ENCODE data around the gene LYL1.

Gene LYL1

GRCh38 chr19:13063461-13064091, 39.1 kb downstream of the LYL1 start:
- Histone ChIP-seq H3K27me3 (ENCODE audit: low read depth, low read length) (0 out of 2 replicates have a peak, but pooled peaks cover 15% of the 10 kb centered on the region), H3K9ac (ENCODE audit: low read length) (no peak overlapping the region), H3K9me3 (ENCODE audit: insufficient read depth, low read length) (no peaks in the 10 kb centered on the region), H3K36me3 (replicated peaks; ENCODE audit: low read depth, low read length) (no peaks in the 10 kb centered on the region), H3K4me3 (ENCODE audit: low read length) (no peak overlapping the region), H3K27ac (ENCODE audit: low read length) (no peak overlapping the region), H2AFZ (ENCODE audit: low read depth, low read length) (no peak overlapping the region), H3K79me2 (ENCODE audit: low read length) (no peaks in the 10 kb centered on the region), H4K20me1 (ENCODE audit: insufficient read depth, low read length) (no peaks in the 10 kb centered on the region), H3K4me2 (ENCODE audit: low read length) (no peak overlapping the region), H3K4me1 (ENCODE audit: low read length) (peaks cover 21% of the 10 kb centered on the region)
- no peak for TF ChIP-seq EZH2phosphoT487 (IDR thresholded peaks at IDR 0.05; ENCODE audit: low read depth)
- no peak for TF ChIP-seq CTCF (IDR thresholded peaks at IDR 0.05; ENCODE audit: low read depth, low read length)

GRCh38 chr19:13062317-13062716, 40.3 kb downstream of the LYL1 start:
- H3K79me2 ChIP-seq (ENCODE audit: low read length): no peaks in the 10 kb centered on the region
- H2AFZ ChIP-seq (ENCODE audit: low read depth, low read length): no peak overlapping the region
- no peak overlapping the region for H3K9ac ChIP-seq (ENCODE audit: low read length)
- H3K4me1 ChIP-seq (ENCODE audit: low read length): peaks cover 21% of the 10 kb centered on the region
- no peak overlapping the region for H3K4me3 ChIP-seq (ENCODE audit: low read length)
- H3K4me2 ChIP-seq (ENCODE audit: low read length): peak overlapping the region; percentile 10; the same call in 1 of the 2 replicates
- H3K9me3 ChIP-seq (ENCODE audit: insufficient read depth, low read length): no peaks in the 10 kb centered on the region
- H4K20me1 ChIP-seq (ENCODE audit: insufficient read depth, low read length): no peaks in the 10 kb centered on the region
- no peak overlapping the region for H3K27ac ChIP-seq (ENCODE audit: low read length)
- no peak for TF ChIP-seq EZH2phosphoT487 (IDR thresholded peaks at IDR 0.05; ENCODE audit: low read depth)
- no peaks in the 10 kb centered on the region for H3K36me3 ChIP-seq (replicated peaks; ENCODE audit: low read depth, low read length)
- 0 out of 2 replicates have a peak, but pooled peaks cover 15% of the 10 kb centered on the region for H3K27me3 ChIP-seq (ENCODE audit: low read depth, low read length)

GRCh38 chr19:13060964-13061927, 41.4 kb downstream of the LYL1 start:
- Histone ChIP-seq H4K20me1 (ENCODE audit: insufficient read depth, low read length) (no peaks in the 10 kb centered on the region), H3K36me3 (replicated peaks; ENCODE audit: low read depth, low read length) (no peaks in the 10 kb centered on the region), H3K9me3 (ENCODE audit: insufficient read depth, low read length) (no peaks in the 10 kb centered on the region), H3K27ac (ENCODE audit: low read length) (no peak overlapping the region), H3K27me3 (ENCODE audit: low read depth, low read length) (0 out of 2 replicates have a peak, but pooled peaks cover 15% of the 10 kb centered on the region), H3K4me1 (ENCODE audit: low read length) (peaks cover 21% of the 10 kb centered on the region), H2AFZ (ENCODE audit: low read depth, low read length) (peak overlapping the region; percentile 10; the same call in 1 of the 2 replicates), H3K9ac (ENCODE audit: low read length) (peak overlapping the region; percentile 38), H3K4me3 (ENCODE audit: low read length) (peak overlapping the region; percentile 79), H3K79me2 (ENCODE audit: low read length) (no peaks in the 10 kb centered on the region), H3K4me2 (ENCODE audit: low read length) (peak overlapping the region; percentile 90)
- no peak for TF ChIP-seq EZH2phosphoT487 (IDR thresholded peaks at IDR 0.05; ENCODE audit: low read depth)
- TF ChIP-seq CTCF (IDR thresholded peaks at IDR 0.05; ENCODE audit: low read depth, low read length): peak; percentile 98

- Histone ChIP-seq H3K4me3 (ENCODE audit: low read length) (peak overlapping the region; percentile 79), H2AFZ (ENCODE audit: low read depth, low read length) (no peak overlapping the region), H3K9me3 (ENCODE audit: insufficient read depth, low read length) (no peaks in the 10 kb centered on the region), H3K79me2 (ENCODE audit: low read length) (no peaks in the 10 kb centered on the region), H3K4me1 (ENCODE audit: low read length) (peaks cover 21% of the 10 kb centered on the region), H3K36me3 (replicated peaks; ENCODE audit: low read depth, low read length) (no peaks in the 10 kb centered on the region), H3K4me2 (ENCODE audit: low read length) (peak overlapping the region; percentile 90), H4K20me1 (ENCODE audit: insufficient read depth, low read length) (no peaks in the 10 kb centered on the region), H3K27me3 (ENCODE audit: low read depth, low read length) (0 out of 2 replicates have a peak, but pooled peaks cover 15% of the 10 kb centered on the region), H3K9ac (ENCODE audit: low read length) (peak overlapping the region; percentile 38), H3K27ac (ENCODE audit: low read length) (no peak overlapping the region)
- TF ChIP-seq CTCF (IDR thresholded peaks at IDR 0.05; ENCODE audit: low read depth, low read length) (no peak), EZH2phosphoT487 (IDR thresholded peaks at IDR 0.05; ENCODE audit: low read depth) (no peak)
These were observed 42.3 kb downstream of the LYL1 start for GRCh38 chr19:13060233-13060963.
